GM12878 (cell line): ENCODE measurements around the gene ACADM. TPM values are rescaled to one million over a fixed set of nuclear protein-coding genes. Genes with fewer than 3 reads are reported as not detected.

Experiments used
- ATAC-seq: fragments of 200-7000 bp; cut with Tn5 transposase; 3 replicates; pipeline ENCODE4 v1.9.1; 2020; ENCODE audit warnings: mild to moderate bottlenecking, moderate library complexity
- BruUV-seq: library from RNA; stranded (reverse); fragments of 400-500 nt; replicated peaks from 2 replicates; lab custom pipeline; 2021; lab: Mats Ljungman, UMichigan
- CTCF ChIA-PET: fragments of 300-600 bp; sonication (Branson Sonifier 250); formaldehyde crosslinking; extraction: SDS; loops from one replicate; lab custom pipeline; 2021; ENCODE audit warnings: inconsistent platforms; lab: Yijun Ruan, JAX
- POLR2A ChIA-PET: fragments of 350-600 bp; formaldehyde crosslinking; extraction: SDS; loops from one replicate; lab custom pipeline; 2021; ENCODE audit warnings: inconsistent platforms; lab: Charles Lee
- RAD21 ChIA-PET: fragments of 300-600 bp; sonication (Branson Sonifier 250); formaldehyde crosslinking; loops from one replicate; lab custom pipeline; 2023; ENCODE audit warnings: antibody characterized with exemption; ENCODE audit not compliant: unreplicated experiment; lab: Charles Lee
- SMC1A ChIA-PET: fragments of 300-600 bp; sonication (Branson Sonifier 250); formaldehyde crosslinking; loops from one replicate; lab custom pipeline; 2023; ENCODE audit not compliant: unreplicated experiment, uncharacterized antibody; lab: Charles Lee
- DNase-seq: peaks from one replicate; pipeline ENCODE4 v3.0.0-alpha.2; 2011; ENCODE audit warnings: low read depth, low spot score
- FAIRE-seq: peaks from 3 replicates; lab custom pipeline; 2011; peaks lifted over from hg19 to GRCh38; lab: Jason Lieb, UNC
- H2AFZ ChIP-seq: 2 replicates; pipeline ENCODE4 v1.6.0; 2011; ENCODE audit warnings: low read depth, low read length, control low read depth; ENCODE audit not compliant: control insufficient read depth
- H3K27ac ChIP-seq: 2 replicates; pipeline ENCODE4 v1.5.1; 2011; ENCODE audit warnings: control low read depth; ENCODE audit not compliant: control insufficient read depth, insufficient read depth
- H3K27me3 ChIP-seq, 2 experiments: replicated peaks in 1 of 2; 2 replicates each; pipeline versions ENCODE4 v1.6.0 to v1.6.1; 2011; ENCODE audit warnings: low read length in 1 of 2; ENCODE audit not compliant: control insufficient read depth in 2 of 2, insufficient read depth in 2 of 2
- H3K36me3 ChIP-seq, 2 experiments: 2 replicates each; pipeline ENCODE4 v1.5.1; 2011; ENCODE audit warnings: low read length in 1 of 2; ENCODE audit not compliant: control insufficient read depth in 2 of 2, insufficient read depth in 2 of 2
- H3K4me1 ChIP-seq: 2 replicates; pipeline ENCODE4 v1.6.1; 2011; ENCODE audit warnings: mild to moderate bottlenecking, low read length, moderate library complexity, mixed read lengths; ENCODE audit not compliant: control insufficient read depth, insufficient read depth
- H3K4me2 ChIP-seq: 2 replicates; pipeline ENCODE4 v1.6.0; 2011; ENCODE audit warnings: control low read depth; ENCODE audit not compliant: control insufficient read depth, insufficient read depth
- H3K4me3 ChIP-seq: fragments of 200-600 bp; sonication (generic); 2 replicates; pipeline ENCODE4 v1.5.1; 2016
- H3K79me2 ChIP-seq: 2 replicates; pipeline ENCODE4 v1.6.0; 2011; ENCODE audit warnings: low read length; ENCODE audit not compliant: control insufficient read depth, insufficient read depth
- H3K9ac ChIP-seq: 2 replicates; pipeline ENCODE4 v1.8.0; 2011; ENCODE audit warnings: low read length, control low read depth, mixed read lengths; ENCODE audit not compliant: control insufficient read depth, insufficient read depth
- H3K9me3 ChIP-seq: replicated peaks from 3 replicates; pipeline ENCODE4 v1.5.1; 2011; ENCODE audit warnings: mild to moderate bottlenecking, low read length; ENCODE audit not compliant: control insufficient read depth, insufficient read depth
- H4K20me1 ChIP-seq: 2 replicates; pipeline ENCODE4 v1.6.0; 2011; ENCODE audit not compliant: control insufficient read depth, insufficient read depth
- CREB1 ChIP-seq: IDR thresholded peaks from 2 replicates; pipeline ENCODE4 v1.6.1; 2012; ENCODE audit warnings: low read depth, mild to moderate bottlenecking, inconsistent platforms
- HCFC1 ChIP-seq: fragments of 150-350 bp; IDR thresholded peaks from 2 replicates; pipeline ENCODE4 v1.6.1; 2014; ENCODE audit warnings: low read length
- KAT2A ChIP-seq: conservative IDR thresholded peaks from 2 replicates; pipeline ENCODE4 v1.6.1; 2011; ENCODE audit warnings: low read depth, low read length; ENCODE audit not compliant: control insufficient read depth
- RAD51 ChIP-seq: fragments of 450-650 bp; IDR thresholded peaks from 2 replicates; pipeline ENCODE4 v1.6.1; 2016; ENCODE audit warnings: moderate library complexity, mild to moderate bottlenecking, inconsistent platforms
- RUNX3 ChIP-seq: IDR thresholded peaks from 2 replicates; pipeline ENCODE4 v1.6.1; 2012; ENCODE audit warnings: low read length, inconsistent platforms
- SREBF2 ChIP-seq: IDR thresholded peaks from 2 replicates; pipeline ENCODE4 v1.6.1; 2012; ENCODE audit warnings: mild to moderate bottlenecking, low read length
- ZBTB11 ChIP-seq: fragments of 450-650 bp; formaldehyde crosslinking; IDR thresholded peaks from 2 replicates; pipeline ENCODE4 v1.5.0; 2022; ENCODE audit warnings: mild to moderate bottlenecking, missing genetic modification characterization
- ZNF207 ChIP-seq: fragments of 450-650 bp; IDR thresholded peaks from 2 replicates; pipeline ENCODE4 v1.6.1; 2014; ENCODE audit warnings: antibody characterized with exemption, mild to moderate bottlenecking, borderline replicate concordance
- ZNF274 ChIP-seq: IDR thresholded peaks from one replicate; pipeline ENCODE4 v1.8.0; 2011; ENCODE audit not compliant: insufficient read length, insufficient read depth
- WGBS: methylation state at CpG from one replicate; pipeline ENCODE4 v1.1.6; 2016; ENCODE audit warnings: low lambda C conversion rate; ENCODE audit not compliant: insufficient replicate concordance, insufficient coverage; ENCODE audit errors: missing lambda C conversion rate; 5-methylcytosine and 5-hydroxymethylcytosine counted together
- in situ Hi-C: fragments of 300-500 bp; cut with MboI; formaldehyde crosslinking; loops from 9 replicates; pipeline ENCODE4 v1.14.3; 2018; ENCODE audit warnings: mixed read lengths
- intact Hi-C: fragments of 100-400 bp; cut with micrococcal nuclease; formaldehyde crosslinking; loops from one replicate; pipeline ENCODE4 v1.14.2; 2022; ENCODE audit not compliant: unreplicated experiment
- polyA plus RNA-seq, 11 experiments: library from polyadenylated mRNA; depleted of rRNA in 4 of 11; unstranded in 6 of 11; stranded (reverse) in 5 of 11; fragments of >200 nt; fragmentation: Nextera tagmentation in 4 of 11; fragmentation: Illumina TruSeq in 1 of 11; extraction: Ambion mirVana in 4 of 11; extraction: Trizol in 1 of 11; gene quantifications; 1 replicate in 1 of 11; 2 replicates in 10 of 11; pipeline versions ENCODE4 v1.2.1 to v1.2.3, GENCODE V29; 2011 to 2016; ENCODE audit warnings: inconsistent platforms in 2 of 11, missing spikeins in 2 of 11, low read depth in 1 of 11
- total RNA-seq, 4 experiments: library from RNA; depleted of rRNA in 3 of 4; stranded (reverse); fragments of >200 nt in 3 of 4; fragmentation: Illumina TruSeq in 1 of 4; extraction: Trizol in 1 of 4; gene quantifications; 2 replicates each; pipeline versions ENCODE4 v1.2.1 to v1.2.3, GENCODE V29; 2013 to 2021
- TF ChIP-seq, protein P1 (sequence below): IDR thresholded peaks from 2 replicates; pipeline ENCODE4 v1.6.1; 2011; ENCODE audit warnings: low read depth, mild to moderate bottlenecking, low read length, moderate library complexity, borderline replicate concordance; ENCODE audit errors: extremely low read depth

The ACADM gene
- total and polyA plus RNA-seq, 10 of the 15 experiments (the other 5 are each of a cell fraction or from before 2014, with no cell fraction given), result 119 to 245 (median 204) TPM

- TF ChIP-seq RAD51, result 0 out of 2 replicates have a peak, but pooled peaks have one; percentile 19
Measured at GRCh38 chr1:75725861-75726361, 1.4 kb downstream of the ACADM start (continued).

DNA sequence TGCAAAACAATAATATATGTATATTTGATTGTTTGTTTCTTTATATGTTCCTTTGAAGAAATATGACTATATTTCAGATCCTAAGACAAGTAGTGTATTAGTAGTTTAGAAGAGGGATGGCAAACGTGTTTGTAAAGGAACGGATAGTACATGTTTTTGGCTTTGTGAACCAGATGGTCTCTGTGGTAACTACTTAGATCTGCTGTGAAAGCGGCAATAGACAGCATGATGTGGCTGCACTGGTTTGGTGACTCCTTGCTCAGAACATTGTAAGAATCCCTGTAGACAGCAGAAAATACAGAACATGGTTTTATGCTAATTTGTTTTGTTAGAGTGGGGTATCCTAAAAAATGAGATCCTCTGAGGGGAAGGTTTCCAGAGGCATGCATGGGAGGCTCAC is 3.1 kb downstream of the ACADM start:
- intact Hi-C loops, result no loop called here
- peak overlapping the region; percentile 70 for H3K4me3 ChIP-seq

DNA sequence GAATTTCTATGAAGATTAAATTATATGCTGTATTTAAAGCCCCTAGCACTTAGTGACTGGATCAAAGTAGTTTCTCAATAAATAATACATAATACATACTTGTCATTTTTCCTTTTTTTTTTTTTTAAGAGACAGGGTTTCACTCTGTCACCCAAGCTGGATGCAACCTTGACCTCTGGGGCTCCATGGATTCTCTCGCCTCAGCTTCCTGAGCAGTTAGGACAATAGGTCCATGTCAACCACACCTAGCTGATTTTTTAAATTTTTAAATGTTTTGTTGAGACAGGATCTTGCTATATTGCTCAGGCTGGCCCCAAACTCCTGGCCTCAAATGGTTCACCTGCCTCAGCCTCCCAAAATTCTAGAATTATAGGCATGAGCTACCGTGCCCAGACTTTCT is 5.9 kb downstream of the ACADM start:
- ChIA-PET POLR2A (no interaction called here), CTCF (no interaction called here), RAD21 (no interaction called here), SMC1A (interaction anchor here (0.7 to 1.7 kb wide), 2 partner anchors 15 to 152 kb away, joined by 3 to 10 read pairs; no protein-coding TSS in a partner anchor)
- BruUV-seq, result no TSS peak
- Histone ChIP-seq H3K4me1 (0 out of 2 replicates have a peak, but pooled peaks cover 2% of the 10 kb centered on the region), H3K36me3 (peaks cover 0 to 20% of the 10 kb centered on the region in 2 experiments; a peak in 2 of 4 replicates), H3K27me3 (no peaks in the 10 kb centered on the region), H3K9me3 (no peaks in the 10 kb centered on the region), H3K27ac (no peak overlapping the region; the same call in 1 of the 2 replicates), H3K4me3 (no peak overlapping the region), H2AFZ (no peak overlapping the region), H4K20me1 (no peaks in the 10 kb centered on the region), H3K4me2 (no peak overlapping the region), H3K9ac (no peak overlapping the region), H3K79me2 (peaks cover 55% of the 10 kb centered on the region)
- in situ Hi-C loops (no loop called here), intact Hi-C loops (no loop called here)
- 47% methylated on average over 1 of the region's 2 CpGs for WGBS
- ATAC-seq, result no peak
- FAIRE-seq, result no peak
- no peak for DNase-seq
- no peak for TF ChIP-seq CREB1
- TF ChIP-seq, protein P1, sequence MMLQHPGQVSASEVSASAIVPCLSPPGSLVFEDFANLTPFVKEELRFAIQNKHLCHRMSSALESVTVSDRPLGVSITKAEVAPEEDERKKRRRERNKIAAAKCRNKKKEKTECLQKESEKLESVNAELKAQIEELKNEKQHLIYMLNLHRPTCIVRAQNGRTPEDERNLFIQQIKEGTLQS, result no peak
- TF ChIP-seq ZBTB11 (CRISPR knock-in tag), result no peak

More for the DNA sequence above, 3.1 kb downstream of the ACADM start:
- DNase-seq (no peak), ATAC-seq (peak; percentile 31), FAIRE-seq (no peak)
- no peak for TF ChIP-seq KAT2A
- no peak for TF ChIP-seq HCFC1
- no peak for TF ChIP-seq ZNF274
- TF ChIP-seq ZNF207, result no peak
- no peak for TF ChIP-seq SREBF2
- peak; percentile 38; the same call in 1 of the 2 replicates for TF ChIP-seq RUNX3
- H3K27me3 ChIP-seq, result no peaks in the 10 kb centered on the region
- 0 out of 2 replicates have a peak, but pooled peaks cover 2% of the 10 kb centered on the region for H3K4me1 ChIP-seq
- H3K4me2 ChIP-seq, result peak overlapping the region; percentile 88
- ChIA-PET RAD21 (interaction anchor here (1.2 to 1.8 kb wide), 2 partner anchors 18 to 58 kb away, joined by 3 to 16 read pairs; partner anchors contain the start of gene RABGGTB), SMC1A (interaction anchor here (0.9 to 3.9 kb wide), 3 partner anchors 18 to 62 kb away, joined by 6 to 33 read pairs (median 10); partner anchors contain the start of gene RABGGTB), CTCF (interaction anchor here (1.1 kb wide), 1 partner anchor 57 kb away, joined by 3 read pairs; no protein-coding TSS in a partner anchor), POLR2A (interaction anchor here (1.0 to 5.2 kb wide), 2 partner anchors 58 to 63 kb away, joined by 3 to 44 read pairs; partner anchors contain the start of gene RABGGTB)
- no peaks in the 10 kb centered on the region; a peak in 1 of 4 replicates for H3K36me3 ChIP-seq
- WGBS, result 89% methylated on average over 3 of the region's 3 CpGs
- H4K20me1 ChIP-seq, result no peaks in the 10 kb centered on the region
- no peaks in the 10 kb centered on the region for H3K9me3 ChIP-seq
- peaks cover 66% of the 10 kb centered on the region for H3K79me2 ChIP-seq
- no peak overlapping the region for H2AFZ ChIP-seq
- BruUV-seq, result no TSS peak
- H3K27ac ChIP-seq, result peak overlapping the region; percentile 74
- in situ Hi-C loops, result loop anchor here (5.0 to 10.0 kb wide), 2 partner anchors 60 to 257 kb away; partner anchors contain the start of gene RABGGTB
- peak overlapping the region; percentile 11; the same call in 1 of the 2 replicates for H3K9ac ChIP-seq
